Activated naive CD4-positive, alpha-beta T cell treated with anti-CD3 and anti-CD28 coated beads, Interleukin-2, amount 50 U/mL, for 16 hours (primary cell): ENCODE data around the gene RRP1B.
A peak's percentile ranks its signal among the peaks of the same experiment; 100 is the strongest.

Experiments
- DNase-seq: peaks from one replicate; pipeline ENCODE4 v3.0.0-alpha.2; 2020

RRP1B gene

GRCh38 chr21:43727519-43728153, 68.3 kb downstream of the RRP1B start:
- no peak for DNase-seq

GRCh38 chr21:43728154-43728466, 68.8 kb downstream of the RRP1B start:
- no peak for DNase-seq

- peak; percentile 66 for DNase-seq
Measured at GRCh38 chr21:43728467-43729390, 69.4 kb downstream of the RRP1B start.

- DNase-seq: no peak
Measured at GRCh38 chr21:43731476-43731875, 72.1 kb downstream of the RRP1B start.

- no peak for DNase-seq
Measured at GRCh38 chr21:43731891-43732711, 72.7 kb downstream of the RRP1B start.

- no peak for DNase-seq
Measured at GRCh38 chr21:43733060-43733459, 73.7 kb downstream of the RRP1B start.

- DNase-seq: no peak
Measured at GRCh38 chr21:43733529-43734071, 74.2 kb downstream of the RRP1B start.

- no peak for DNase-seq
Measured at GRCh38 chr21:43734131-43734927, 75.0 kb downstream of the RRP1B start.

GRCh38 chr21:43734928-43735229, 75.5 kb downstream of the RRP1B start:
- DNase-seq: no peak

- DNase-seq: no peak
Measured at GRCh38 chr21:43735236-43736091, 76.1 kb downstream of the RRP1B start.

GRCh38 chr21:43736224-43736883, 77.0 kb downstream of the RRP1B start:
- no peak for DNase-seq

- DNase-seq: no peak
Measured at GRCh38 chr21:43737158-43737950, 78.0 kb downstream of the RRP1B start.

- no peak for DNase-seq
Measured at GRCh38 chr21:43739621-43740435, 80.5 kb downstream of the RRP1B start.

- no peak for DNase-seq
Measured at GRCh38 chr21:43740497-43741156, 81.3 kb downstream of the RRP1B start.

GRCh38 chr21:43741423-43742096, 82.2 kb downstream of the RRP1B start:
- no peak for DNase-seq

GRCh38 chr21:43743947-43744346, 84.6 kb downstream of the RRP1B start:
- DNase-seq: no peak

- DNase-seq: no peak
Measured at GRCh38 chr21:43744725-43745124, 85.4 kb downstream of the RRP1B start.
